Kidney glomerular epithelial cell (primary cell): ENCODE data around the gene CUZD1.

Experiments used
- DNase-seq: peaks from one replicate; lab custom pipeline; 2025; lab: John Stamatoyannopoulos, UW

CUZD1 gene

GRCh38 chr10:122814493-122814892, 31.2 kb downstream of the CUZD1 start:
- no peak for DNase-seq

GRCh38 chr10:122812751-122813150, 32.9 kb downstream of the CUZD1 start:
- DNase-seq, result no peak

GRCh38 chr10:122802282-122802681, 43.4 kb downstream of the CUZD1 start:
- DNase-seq, result no peak

GRCh38 chr10:122798704-122799231, 46.9 kb downstream of the CUZD1 start:
- no peak for DNase-seq

GRCh38 chr10:122796796-122797195, 48.9 kb downstream of the CUZD1 start:
- no peak for DNase-seq

- no peak for DNase-seq
These were observed 49.7 kb downstream of the CUZD1 start for GRCh38 chr10:122795924-122796323.

GRCh38 chr10:122786269-122786668, 59.4 kb downstream of the CUZD1 start:
- peak; percentile 32 for DNase-seq

GRCh38 chr10:122782911-122783310, 62.7 kb downstream of the CUZD1 start:
- DNase-seq, result no peak
